HEK293 (cell line): ENCODE data around the gene COL18A1.

Experiments
- CTCF ChIP-seq: fragments of 450-650 bp; formaldehyde crosslinking; IDR thresholded peaks from 2 replicates; pipeline ENCODE4 v1.5.1; 2016; ENCODE audit warnings: missing biosample characterization, missing genetic modification characterization
- SP2 ChIP-seq: fragments of 450-650 bp; formaldehyde crosslinking; IDR thresholded peaks from 2 replicates; pipeline ENCODE4 v1.5.1; 2016; ENCODE audit warnings: missing biosample characterization, missing genetic modification characterization
- YY1 ChIP-seq: fragments of 450-650 bp; formaldehyde crosslinking; IDR thresholded peaks from 2 replicates; pipeline ENCODE4 v1.5.1; 2018; ENCODE audit warnings: missing biosample characterization, missing genetic modification characterization
- ZBTB26 ChIP-seq: fragments of 450-650 bp; formaldehyde crosslinking; optimal IDR thresholded peaks from 2 replicates; pipeline ENCODE3; 2016; ENCODE audit warnings: missing biosample characterization, mild to moderate bottlenecking, missing genetic modification characterization
- ZBTB49 ChIP-seq: fragments of 450-650 bp; formaldehyde crosslinking; IDR thresholded peaks from 2 replicates; pipeline ENCODE4 v1.5.1; 2016; ENCODE audit warnings: missing biosample characterization, missing genetic modification characterization, low read depth
- ZBTB8A ChIP-seq: fragments of 450-650 bp; formaldehyde crosslinking; IDR thresholded peaks from 2 replicates; pipeline ENCODE4 v1.5.1; 2016; ENCODE audit warnings: missing biosample characterization, missing genetic modification characterization
- ZFP3 ChIP-seq: fragments of 450-650 bp; formaldehyde crosslinking; IDR thresholded peaks from 2 replicates; pipeline ENCODE4 v1.5.1; 2016; ENCODE audit warnings: low read depth, missing biosample characterization, missing genetic modification characterization
- ZNF202 ChIP-seq: fragments of 450-650 bp; formaldehyde crosslinking; IDR thresholded peaks from 2 replicates; pipeline ENCODE4 v1.5.1; 2016; ENCODE audit warnings: missing biosample characterization, missing genetic modification characterization, borderline replicate concordance
- ZNF248 ChIP-seq: fragments of 450-650 bp; formaldehyde crosslinking; IDR thresholded peaks from 2 replicates; pipeline ENCODE4 v1.5.1; 2017; ENCODE audit warnings: missing biosample characterization, missing genetic modification characterization
- ZNF623 ChIP-seq: fragments of 450-650 bp; formaldehyde crosslinking; IDR thresholded peaks from 2 replicates; pipeline ENCODE4 v1.5.1; 2016; ENCODE audit warnings: missing biosample characterization, missing genetic modification characterization
- ZNF670 ChIP-seq: fragments of 450-650 bp; formaldehyde crosslinking; IDR thresholded peaks from 2 replicates; pipeline ENCODE4 v1.5.1; 2016; ENCODE audit warnings: missing biosample characterization, missing genetic modification characterization, low read depth

GRCh38 chr21:45518742-45519141 is 113.8 kb downstream of the COL18A1 start:
- TF ChIP-seq ZBTB49 (tag by site-specific recombination) (no peak), YY1 (no peak), CTCF (tag by site-specific recombination) (no peak), ZNF623 (tag by site-specific recombination) (no peak), ZBTB8A (tag by site-specific recombination) (no peak), ZNF248 (tag by site-specific recombination) (no peak), ZNF202 (tag by site-specific recombination) (no peak), SP2 (tag by site-specific recombination) (no peak), ZNF670 (tag by site-specific recombination) (no peak), ZFP3 (tag by site-specific recombination) (no peak), ZBTB26 (tag by site-specific recombination) (no peak)
